SK-N-SH (cell line): ENCODE results near the gene PLCB1.

Source experiments
- JUND ChIP-seq: IDR thresholded peaks from 2 replicates; pipeline ENCODE4 v1.4.0; 2012
- MEF2A ChIP-seq: IDR thresholded peaks from 2 replicates; pipeline ENCODE4 v1.4.0; 2012; ENCODE audit warnings: low read depth, borderline replicate concordance
- NFIC ChIP-seq: IDR thresholded peaks from 2 replicates; pipeline ENCODE4 v1.4.0; 2012; ENCODE audit warnings: borderline replicate concordance
- PBX3 ChIP-seq: IDR thresholded peaks from 2 replicates; pipeline ENCODE4; 2012
- POLR2AphosphoS5 ChIP-seq: IDR thresholded peaks from 2 replicates; pipeline ENCODE4 v1.6.1; 2012; ENCODE audit warnings: low read depth, low read length
- SMC3 ChIP-seq: IDR thresholded peaks from 2 replicates; pipeline ENCODE4 v1.6.1; 2012; ENCODE audit warnings: low read depth, low read length, improper control_type of control experiment
- TF ChIP-seq, protein P1 (sequence below): fragments of 200-600 bp; sonication (generic); IDR thresholded peaks from 2 replicates; pipeline ENCODE4 v1.6.1; 2017; ENCODE audit warnings: antibody characterized with exemption, mild to moderate bottlenecking, moderate library complexity
- TF ChIP-seq, protein P2 (sequence below): IDR thresholded peaks from 2 replicates; pipeline ENCODE4 v1.6.1; 2012; ENCODE audit warnings: mild to moderate bottlenecking, low read depth, low read length, moderate library complexity

DNA sequence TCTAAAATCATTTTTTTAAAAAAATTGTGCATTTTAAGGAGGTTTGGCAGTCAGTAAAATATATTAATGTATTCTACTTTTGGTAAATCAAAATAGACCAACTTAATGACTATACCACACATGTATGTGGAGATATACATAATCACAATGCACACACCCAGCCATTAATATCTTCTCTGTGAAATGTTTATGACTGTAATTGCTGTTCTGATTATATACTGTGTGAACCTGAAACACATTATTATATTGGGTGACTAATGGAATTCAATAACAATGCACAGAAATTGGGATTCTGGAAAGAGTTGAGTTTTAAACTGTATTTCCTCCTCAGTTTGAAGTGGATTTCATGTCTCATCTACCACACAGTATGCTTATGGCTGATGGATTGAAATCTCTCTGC lies 233.6 kb downstream of the PLCB1 start:
- TF ChIP-seq, protein P1, sequence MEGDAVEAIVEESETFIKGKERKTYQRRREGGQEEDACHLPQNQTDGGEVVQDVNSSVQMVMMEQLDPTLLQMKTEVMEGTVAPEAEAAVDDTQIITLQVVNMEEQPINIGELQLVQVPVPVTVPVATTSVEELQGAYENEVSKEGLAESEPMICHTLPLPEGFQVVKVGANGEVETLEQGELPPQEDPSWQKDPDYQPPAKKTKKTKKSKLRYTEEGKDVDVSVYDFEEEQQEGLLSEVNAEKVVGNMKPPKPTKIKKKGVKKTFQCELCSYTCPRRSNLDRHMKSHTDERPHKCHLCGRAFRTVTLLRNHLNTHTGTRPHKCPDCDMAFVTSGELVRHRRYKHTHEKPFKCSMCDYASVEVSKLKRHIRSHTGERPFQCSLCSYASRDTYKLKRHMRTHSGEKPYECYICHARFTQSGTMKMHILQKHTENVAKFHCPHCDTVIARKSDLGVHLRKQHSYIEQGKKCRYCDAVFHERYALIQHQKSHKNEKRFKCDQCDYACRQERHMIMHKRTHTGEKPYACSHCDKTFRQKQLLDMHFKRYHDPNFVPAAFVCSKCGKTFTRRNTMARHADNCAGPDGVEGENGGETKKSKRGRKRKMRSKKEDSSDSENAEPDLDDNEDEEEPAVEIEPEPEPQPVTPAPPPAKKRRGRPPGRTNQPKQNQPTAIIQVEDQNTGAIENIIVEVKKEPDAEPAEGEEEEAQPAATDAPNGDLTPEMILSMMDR: no peak
- TF ChIP-seq MEF2A (no peak), NFIC (no peak), JUND (no peak), POLR2AphosphoS5 (no peak), SMC3 (no peak), PBX3 (no peak)
- TF ChIP-seq, protein P2, sequence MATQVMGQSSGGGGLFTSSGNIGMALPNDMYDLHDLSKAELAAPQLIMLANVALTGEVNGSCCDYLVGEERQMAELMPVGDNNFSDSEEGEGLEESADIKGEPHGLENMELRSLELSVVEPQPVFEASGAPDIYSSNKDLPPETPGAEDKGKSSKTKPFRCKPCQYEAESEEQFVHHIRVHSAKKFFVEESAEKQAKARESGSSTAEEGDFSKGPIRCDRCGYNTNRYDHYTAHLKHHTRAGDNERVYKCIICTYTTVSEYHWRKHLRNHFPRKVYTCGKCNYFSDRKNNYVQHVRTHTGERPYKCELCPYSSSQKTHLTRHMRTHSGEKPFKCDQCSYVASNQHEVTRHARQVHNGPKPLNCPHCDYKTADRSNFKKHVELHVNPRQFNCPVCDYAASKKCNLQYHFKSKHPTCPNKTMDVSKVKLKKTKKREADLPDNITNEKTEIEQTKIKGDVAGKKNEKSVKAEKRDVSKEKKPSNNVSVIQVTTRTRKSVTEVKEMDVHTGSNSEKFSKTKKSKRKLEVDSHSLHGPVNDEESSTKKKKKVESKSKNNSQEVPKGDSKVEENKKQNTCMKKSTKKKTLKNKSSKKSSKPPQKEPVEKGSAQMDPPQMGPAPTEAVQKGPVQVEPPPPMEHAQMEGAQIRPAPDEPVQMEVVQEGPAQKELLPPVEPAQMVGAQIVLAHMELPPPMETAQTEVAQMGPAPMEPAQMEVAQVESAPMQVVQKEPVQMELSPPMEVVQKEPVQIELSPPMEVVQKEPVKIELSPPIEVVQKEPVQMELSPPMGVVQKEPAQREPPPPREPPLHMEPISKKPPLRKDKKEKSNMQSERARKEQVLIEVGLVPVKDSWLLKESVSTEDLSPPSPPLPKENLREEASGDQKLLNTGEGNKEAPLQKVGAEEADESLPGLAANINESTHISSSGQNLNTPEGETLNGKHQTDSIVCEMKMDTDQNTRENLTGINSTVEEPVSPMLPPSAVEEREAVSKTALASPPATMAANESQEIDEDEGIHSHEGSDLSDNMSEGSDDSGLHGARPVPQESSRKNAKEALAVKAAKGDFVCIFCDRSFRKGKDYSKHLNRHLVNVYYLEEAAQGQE: no peak
